MG63 (cell line): ENCODE results near the gene ACYP2. TPM values are rescaled to one million over a fixed set of nuclear protein-coding genes. Genes with fewer than 3 reads are reported as not detected.

Experiments
- DNase-seq: peaks from one replicate; pipeline ENCODE4 v3.0.0-alpha.2; 2020
- H3K27me3 ChIP-seq: fragments of 250-450 bp; sonication (Bioruptor Pico); 2 replicates; pipeline ENCODE4 v1.5.1; 2020; ENCODE audit warnings: mild to moderate bottlenecking, moderate library complexity
- H3K36me3 ChIP-seq: fragments of 250-450 bp; sonication (Bioruptor Pico); 2 replicates; pipeline ENCODE4 v1.5.1; 2020; ENCODE audit warnings: mild to moderate bottlenecking, moderate library complexity
- H3K4me3 ChIP-seq: fragments of 250-450 bp; sonication (Bioruptor Pico); 2 replicates; pipeline ENCODE4 v1.5.1; 2020; ENCODE audit warnings: mild to moderate bottlenecking, moderate library complexity
- H3K9me3 ChIP-seq: fragments of 250-450 bp; sonication (Bioruptor Pico); 2 replicates; pipeline ENCODE4 v1.5.1; 2020; ENCODE audit warnings: mild to moderate bottlenecking, moderate library complexity
- total RNA-seq: library from RNA; depleted of rRNA; stranded (reverse); fragments of >200 nt; shearing (Covaris generic); gene quantifications from 2 replicates; pipeline ENCODE4 v1.2.3, GENCODE V29; 2014; ENCODE audit warnings: low replicate concordance; rRNA removed

ACYP2 gene
- total RNA-seq, 1 experiment from 2014 or later = 6.9 TPM

DNA sequence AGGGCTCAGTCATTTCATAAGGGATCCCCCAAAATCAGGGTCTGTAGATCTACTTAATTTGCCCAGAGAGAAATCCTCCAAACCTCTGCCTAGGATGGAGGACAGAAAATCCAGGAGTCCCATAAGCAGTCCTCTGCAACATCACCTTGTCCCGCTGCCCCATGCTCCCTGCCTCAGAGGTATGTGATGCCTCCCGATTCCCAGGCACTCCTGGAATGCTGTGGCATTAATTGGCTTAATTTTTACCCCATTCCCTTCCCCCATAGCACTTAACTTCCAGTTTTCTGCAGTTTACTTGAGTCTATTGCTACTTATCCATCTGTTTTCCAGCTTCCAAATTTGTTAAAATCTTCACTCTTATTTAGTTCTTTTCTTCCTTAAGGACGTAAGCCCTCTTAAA is 232.2 kb downstream of the ACYP2 start:
- H3K4me3 ChIP-seq = no peak overlapping the region
- no peak for DNase-seq
- H3K9me3 ChIP-seq = no peaks in the 10 kb centered on the region
- no peaks in the 10 kb centered on the region for H3K36me3 ChIP-seq
- peaks cover 2% of the 10 kb centered on the region for H3K27me3 ChIP-seq

DNA sequence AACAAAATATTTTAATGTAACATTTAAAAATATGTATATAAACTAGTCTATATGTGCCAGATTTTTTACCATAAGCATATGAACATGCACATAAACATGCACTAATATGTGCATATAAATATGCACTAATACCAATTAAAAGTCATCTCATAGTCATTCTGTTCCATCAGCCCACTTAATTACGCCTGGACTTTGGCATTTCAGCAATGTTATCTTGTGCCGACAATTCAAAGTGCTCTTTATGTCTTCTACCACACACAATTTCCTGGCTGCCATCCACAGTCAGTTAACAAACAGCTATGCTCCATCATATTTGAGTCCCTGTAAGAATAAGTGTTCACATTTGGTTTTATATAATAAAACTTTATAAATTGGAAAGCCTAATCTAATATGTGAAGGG is 233.2 kb downstream of the ACYP2 start:
- Histone ChIP-seq H3K36me3 (no peaks in the 10 kb centered on the region), H3K9me3 (no peaks in the 10 kb centered on the region), H3K4me3 (no peak overlapping the region), H3K27me3 (no peaks in the 10 kb centered on the region; the same call in none of the 2 replicates)
- DNase-seq = no peak

DNA sequence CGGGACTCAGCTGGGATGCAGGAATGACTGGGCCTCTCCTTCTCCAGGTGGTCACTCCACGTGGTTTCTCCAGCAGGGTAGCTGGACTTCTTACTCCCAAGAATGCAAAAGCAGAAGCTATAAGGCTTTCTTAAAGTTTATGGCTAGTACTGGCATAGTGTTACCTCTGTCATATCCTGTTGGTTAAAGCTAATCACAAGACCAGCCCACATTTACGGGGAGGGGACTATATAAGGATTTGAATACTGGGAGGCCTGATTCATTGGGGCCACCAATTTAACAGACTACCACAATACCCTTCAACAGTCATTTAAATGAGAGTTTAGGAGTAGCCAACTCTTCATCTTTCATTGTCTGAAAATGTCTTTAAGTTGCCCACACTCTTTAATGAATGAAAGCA is 235.0 kb downstream of the ACYP2 start:
- H3K36me3 ChIP-seq = no peaks in the 10 kb centered on the region
- DNase-seq = no peak
- H3K9me3 ChIP-seq = no peaks in the 10 kb centered on the region
- H3K27me3 ChIP-seq = no peaks in the 10 kb centered on the region; the same call in none of the 2 replicates
- no peak overlapping the region for H3K4me3 ChIP-seq

DNA sequence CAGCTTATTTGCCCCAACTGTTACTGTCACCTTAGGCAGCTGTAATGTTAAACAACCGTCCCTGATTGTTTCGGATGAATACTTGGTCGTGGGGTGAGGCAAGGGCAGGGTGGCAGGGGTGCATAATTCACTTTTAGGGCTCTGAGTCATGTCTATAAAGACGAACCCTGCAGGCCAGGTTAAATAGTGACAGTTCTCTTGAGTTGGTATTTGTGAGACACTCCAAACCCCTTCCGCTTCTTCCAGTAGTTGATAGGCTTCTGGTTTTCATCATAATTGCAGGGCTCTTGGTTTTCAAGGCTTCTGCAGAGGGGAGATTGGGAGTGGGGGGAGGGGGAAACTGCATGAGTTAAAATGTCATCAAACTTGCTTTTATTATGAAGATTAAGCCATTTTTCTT is 237.8 kb downstream of the ACYP2 start:
- no peaks in the 10 kb centered on the region for H3K9me3 ChIP-seq
- H3K27me3 ChIP-seq = no peaks in the 10 kb centered on the region; the same call in 1 of the 2 replicates
- no peak overlapping the region for H3K4me3 ChIP-seq
- H3K36me3 ChIP-seq = no peaks in the 10 kb centered on the region
- DNase-seq = no peak

Other genes with a start within 250 kb of the ACYP2 start
- gene PSME4, start 144.6 kb upstream of the ACYP2 start, total RNA-seq = 17.9 and 24.2 TPM in 2 replicates
- gene TSPYL6, start 140.6 kb downstream of the ACYP2 start, total RNA-seq = not detected in 2 replicates